Activated CD8-positive, alpha-beta T cell treated with anti-CD3 and anti-CD28 coated beads for 36 hours (primary cell): ENCODE data around the gene SARM1. TPM values are rescaled to one million over a fixed set of nuclear protein-coding genes. Genes with fewer than 3 reads are reported as not detected.

ENCODE experiments used
- ATAC-seq: fragments of 200-7000 bp; cut with Tn5 transposase; one replicate; pipeline ENCODE4 v1.10.0; 2021; ENCODE audit warnings: mild to moderate bottlenecking, moderate library complexity
- CTCF ChIA-PET: fragments of 350-600 bp; sonication (Branson Sonifier 250); formaldehyde crosslinking; loops from one replicate; lab custom pipeline; 2021; ENCODE audit warnings: antibody characterized with exemption; lab: Charles Lee
- POLR2A ChIA-PET: fragments of 350-600 bp; sonication (Branson Sonifier 250); formaldehyde crosslinking; loops from one replicate; lab custom pipeline; 2021; ENCODE audit warnings: antibody characterized with exemption; lab: Charles Lee
- DNase-seq: peaks from one replicate; pipeline ENCODE4 v3.0.0-alpha.2; 2020
- H3K27ac Mint-ChIP-seq: one replicate; pipeline ENCODE4 v1.8.0; 2021; ENCODE audit warnings: mild to moderate bottlenecking, mixed read lengths
- H3K27me3 Mint-ChIP-seq: one replicate; pipeline ENCODE4 v1.8.0; 2021; ENCODE audit warnings: mixed read lengths
- H3K36me3 Mint-ChIP-seq: one replicate; pipeline ENCODE4 v1.8.0; 2021; ENCODE audit warnings: low read depth, mixed read lengths
- H3K4me1 Mint-ChIP-seq: one replicate; pipeline ENCODE4 v1.8.0; 2021; ENCODE audit warnings: low read depth, mixed read lengths
- H3K4me3 Mint-ChIP-seq: one replicate; pipeline ENCODE4 v1.8.0; 2021; ENCODE audit warnings: mild to moderate bottlenecking, moderate library complexity, mixed read lengths
- H3K9me3 Mint-ChIP-seq: one replicate; pipeline ENCODE4 v1.8.0; 2021; ENCODE audit warnings: mixed read lengths
- intact Hi-C: fragments of 100-400 bp; cut with micrococcal nuclease; formaldehyde crosslinking; loops from one replicate; pipeline ENCODE4 v1.10.0; 2022
- total RNA-seq, 2 experiments: library from RNA; stranded (reverse); gene quantifications; one replicate each; pipeline ENCODE4 v1.2.3, GENCODE V29; 2021
- TF ChIP-seq, protein P1 (sequence below): fragments of 200-600 bp; IDR thresholded peaks from one replicate; pipeline ENCODE4 v1.8.0; 2022; ENCODE audit warnings: antibody characterized with exemption, mild to moderate bottlenecking

The SARM1 gene
- total RNA-seq, 2 experiments from 2014 or later = 16.7 to 19.8 TPM

DNA sequence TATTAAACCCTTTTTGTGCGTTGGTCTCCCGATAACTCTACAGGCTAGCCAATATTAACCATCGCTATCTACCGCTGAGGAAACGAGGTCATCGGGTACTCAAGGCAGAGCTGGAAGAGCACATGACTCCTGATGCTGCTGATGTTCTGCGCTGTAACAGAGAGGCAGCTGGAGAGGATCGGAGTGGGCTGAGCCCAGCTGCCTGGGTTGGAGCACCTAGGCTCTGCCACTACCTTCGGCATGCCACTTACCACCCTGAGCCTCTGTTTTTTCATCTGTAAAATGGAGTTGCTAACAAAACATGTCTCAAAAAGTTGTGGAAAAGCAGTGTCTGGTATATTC lies 35.0 kb downstream of the SARM1 start:
- Mint-ChIP-seq H3K36me3 (no peaks in the 10 kb centered on the region), H3K27ac (peak overlapping the region; percentile 12), H3K4me1 (peaks cover 2% of the 10 kb centered on the region), H3K4me3 (peak overlapping the region; percentile 67), H3K27me3 (no peaks in the 10 kb centered on the region), H3K9me3 (no peaks in the 10 kb centered on the region)
- DNase-seq = no peak
- ChIA-PET CTCF (interaction anchor here (7.8 kb wide), 1 partner anchor 10 kb away, joined by 63 read pairs; no protein-coding TSS in a partner anchor), POLR2A (interaction anchor here (0.8 to 1.1 kb wide), 3 partner anchors 9 to 60 kb away, joined by 3 to 5 read pairs (median 3); no protein-coding TSS in a partner anchor)
- intact Hi-C loops = no loop called here
- TF ChIP-seq, protein P1, sequence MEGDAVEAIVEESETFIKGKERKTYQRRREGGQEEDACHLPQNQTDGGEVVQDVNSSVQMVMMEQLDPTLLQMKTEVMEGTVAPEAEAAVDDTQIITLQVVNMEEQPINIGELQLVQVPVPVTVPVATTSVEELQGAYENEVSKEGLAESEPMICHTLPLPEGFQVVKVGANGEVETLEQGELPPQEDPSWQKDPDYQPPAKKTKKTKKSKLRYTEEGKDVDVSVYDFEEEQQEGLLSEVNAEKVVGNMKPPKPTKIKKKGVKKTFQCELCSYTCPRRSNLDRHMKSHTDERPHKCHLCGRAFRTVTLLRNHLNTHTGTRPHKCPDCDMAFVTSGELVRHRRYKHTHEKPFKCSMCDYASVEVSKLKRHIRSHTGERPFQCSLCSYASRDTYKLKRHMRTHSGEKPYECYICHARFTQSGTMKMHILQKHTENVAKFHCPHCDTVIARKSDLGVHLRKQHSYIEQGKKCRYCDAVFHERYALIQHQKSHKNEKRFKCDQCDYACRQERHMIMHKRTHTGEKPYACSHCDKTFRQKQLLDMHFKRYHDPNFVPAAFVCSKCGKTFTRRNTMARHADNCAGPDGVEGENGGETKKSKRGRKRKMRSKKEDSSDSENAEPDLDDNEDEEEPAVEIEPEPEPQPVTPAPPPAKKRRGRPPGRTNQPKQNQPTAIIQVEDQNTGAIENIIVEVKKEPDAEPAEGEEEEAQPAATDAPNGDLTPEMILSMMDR = no peak
- peak; percentile 10 for ATAC-seq

DNA sequence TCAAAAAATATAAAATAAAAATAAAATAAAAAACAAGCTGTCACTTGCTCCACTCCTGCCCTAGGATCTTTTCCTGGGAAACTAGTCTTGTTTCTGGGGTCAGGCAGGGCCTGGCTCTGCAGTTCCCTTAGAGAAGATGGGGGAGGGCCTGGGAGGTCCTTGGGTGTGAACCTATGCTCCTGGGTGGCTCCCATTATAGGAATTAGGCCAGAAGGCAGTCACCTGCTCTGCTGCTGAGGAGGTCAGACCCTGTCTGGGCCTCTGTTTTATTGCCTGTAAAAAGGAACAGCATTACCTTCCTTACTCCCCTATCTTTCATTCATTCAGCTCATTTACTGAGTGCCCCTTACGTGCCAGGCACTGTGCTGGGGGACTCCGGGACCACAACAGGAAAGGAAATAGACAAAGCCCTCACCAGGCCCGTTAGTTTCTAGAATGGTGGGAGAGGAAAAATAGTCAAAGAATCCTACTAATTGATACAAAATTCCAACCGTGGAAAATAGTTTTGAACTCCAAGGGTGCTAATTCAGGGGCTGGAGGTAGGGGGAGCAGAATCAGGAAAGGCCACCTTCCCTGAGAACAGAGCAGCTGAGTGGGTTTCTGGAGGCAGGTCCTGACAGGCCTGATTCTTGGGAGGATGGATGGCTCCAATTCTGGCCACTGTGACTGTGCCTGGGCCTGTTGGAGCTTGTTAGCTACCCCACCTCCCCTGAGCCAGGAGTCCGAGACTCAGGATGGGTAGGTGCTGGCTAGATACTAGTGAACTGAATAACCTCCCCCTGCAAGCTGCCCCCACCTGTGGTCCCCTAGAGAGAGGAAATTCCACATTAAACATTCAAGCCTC lies 35.9 kb downstream of the SARM1 start:
- Mint-ChIP-seq H3K36me3 (no peaks in the 10 kb centered on the region), H3K27me3 (no peaks in the 10 kb centered on the region), H3K9me3 (no peaks in the 10 kb centered on the region), H3K27ac (no peak overlapping the region), H3K4me1 (peaks cover 2% of the 10 kb centered on the region), H3K4me3 (peak overlapping the region; percentile 67)
- intact Hi-C loops = no loop called here
- ChIA-PET CTCF (interaction anchor here (7.8 kb wide), 1 partner anchor 10 kb away, joined by 63 read pairs; no protein-coding TSS in a partner anchor), POLR2A (interaction anchor here (1.3 kb wide), 1 partner anchor 20 kb away, joined by 3 read pairs; no protein-coding TSS in a partner anchor)
- TF ChIP-seq, protein P1 = no peak
- DNase-seq = no peak
- no peak for ATAC-seq

DNA sequence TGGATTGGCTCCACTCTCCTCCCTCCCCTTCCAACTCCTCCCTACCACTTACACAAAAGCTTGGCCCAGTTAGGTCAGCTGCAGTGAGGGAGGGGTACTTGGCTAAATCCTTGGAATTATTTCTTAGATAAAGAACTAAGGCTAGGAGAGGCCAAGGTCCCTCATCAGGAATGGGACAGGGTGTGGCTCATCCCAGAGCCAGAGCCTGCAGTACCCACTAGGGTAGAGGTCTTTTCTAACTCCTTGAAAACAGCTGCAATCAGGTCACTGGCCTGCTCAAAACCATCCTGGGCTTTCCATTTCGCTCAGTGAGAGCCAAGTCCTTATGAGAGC lies 36.4 kb downstream of the SARM1 start:
- ChIA-PET CTCF (interaction anchor here (7.8 kb wide), 1 partner anchor 9 kb away, joined by 63 read pairs; no protein-coding TSS in a partner anchor), POLR2A (interaction anchor here (1.3 kb wide), 1 partner anchor 21 kb away, joined by 3 read pairs; no protein-coding TSS in a partner anchor)
- DNase-seq (no peak), ATAC-seq (no peak)
- intact Hi-C loops = no loop called here
- no peak overlapping the region for H3K27ac Mint-ChIP-seq
- H3K4me3 Mint-ChIP-seq = no peak overlapping the region
- H3K27me3 Mint-ChIP-seq = no peaks in the 10 kb centered on the region
- H3K4me1 Mint-ChIP-seq = peaks cover 2% of the 10 kb centered on the region
- no peaks in the 10 kb centered on the region for H3K9me3 Mint-ChIP-seq
- no peaks in the 10 kb centered on the region for H3K36me3 Mint-ChIP-seq
- TF ChIP-seq, protein P1 = no peak

DNA sequence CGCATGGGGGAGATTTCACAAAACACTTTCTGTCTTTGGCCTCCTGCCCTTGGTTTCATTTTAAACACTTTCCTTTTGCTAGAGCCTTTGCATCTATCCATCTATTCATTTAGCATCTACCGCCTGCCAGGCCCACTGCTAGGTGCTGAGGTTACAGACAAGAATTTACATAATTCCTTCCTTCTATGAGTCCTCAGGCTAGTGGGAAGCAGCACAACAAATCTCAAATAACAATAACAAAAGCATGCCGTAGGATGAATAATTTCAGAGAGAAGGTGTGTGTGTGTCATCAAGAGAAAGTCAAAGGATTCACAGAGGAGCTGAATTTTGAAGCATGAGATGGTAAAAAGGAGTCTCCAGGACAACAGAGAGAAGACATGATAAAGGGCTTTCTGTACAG lies 40.6 kb downstream of the SARM1 start:
- DNase-seq (no peak), ATAC-seq (no peak)
- CTCF ChIA-PET = no interaction called here
- intact Hi-C loops = no loop called here
- H3K4me3 Mint-ChIP-seq = no peak overlapping the region
- peaks cover 2% of the 10 kb centered on the region for H3K4me1 Mint-ChIP-seq
- no peak overlapping the region for H3K27ac Mint-ChIP-seq
- H3K27me3 Mint-ChIP-seq = peaks cover 1% of the 10 kb centered on the region
- POLR2A ChIA-PET = no interaction called here
- H3K9me3 Mint-ChIP-seq = no peaks in the 10 kb centered on the region
- TF ChIP-seq, protein P1 = no peak
- no peaks in the 10 kb centered on the region for H3K36me3 Mint-ChIP-seq

DNA sequence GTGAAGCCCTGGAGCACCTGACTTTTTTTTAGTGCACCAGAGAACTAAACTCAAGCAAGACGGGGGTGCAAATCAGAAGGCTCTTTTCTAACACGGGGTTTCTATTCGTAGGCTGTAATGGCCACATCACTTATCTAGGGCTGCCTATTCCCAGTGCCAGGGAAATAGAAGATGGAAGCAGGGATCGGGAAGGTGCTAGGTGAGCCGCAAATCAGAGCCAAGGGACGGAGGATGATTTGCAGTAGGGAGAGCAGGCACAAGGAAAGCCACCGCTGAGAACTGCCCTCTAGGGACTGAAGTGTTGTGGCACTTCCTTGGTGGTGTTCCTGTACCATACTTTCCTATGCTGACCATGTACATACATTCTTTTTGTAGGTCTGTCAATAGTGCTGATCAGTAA lies 42.3 kb downstream of the SARM1 start:
- ChIA-PET POLR2A (no interaction called here), CTCF (interaction anchor here (0.6 kb wide), 1 partner anchor 183 kb away, joined by 4 read pairs; no protein-coding TSS in a partner anchor)
- DNase-seq = no peak
- H3K4me3 Mint-ChIP-seq = no peak overlapping the region
- no peaks in the 10 kb centered on the region for H3K36me3 Mint-ChIP-seq
- no peak for ATAC-seq
- TF ChIP-seq, protein P1 = no peak
- H3K27ac Mint-ChIP-seq = no peak overlapping the region
- peaks cover 2% of the 10 kb centered on the region for H3K4me1 Mint-ChIP-seq
- H3K27me3 Mint-ChIP-seq = peaks cover 1% of the 10 kb centered on the region
- H3K9me3 Mint-ChIP-seq = no peaks in the 10 kb centered on the region
- intact Hi-C loops = no loop called here
